ENCODE results near the gene APC2.

Gene APC2, protein sequence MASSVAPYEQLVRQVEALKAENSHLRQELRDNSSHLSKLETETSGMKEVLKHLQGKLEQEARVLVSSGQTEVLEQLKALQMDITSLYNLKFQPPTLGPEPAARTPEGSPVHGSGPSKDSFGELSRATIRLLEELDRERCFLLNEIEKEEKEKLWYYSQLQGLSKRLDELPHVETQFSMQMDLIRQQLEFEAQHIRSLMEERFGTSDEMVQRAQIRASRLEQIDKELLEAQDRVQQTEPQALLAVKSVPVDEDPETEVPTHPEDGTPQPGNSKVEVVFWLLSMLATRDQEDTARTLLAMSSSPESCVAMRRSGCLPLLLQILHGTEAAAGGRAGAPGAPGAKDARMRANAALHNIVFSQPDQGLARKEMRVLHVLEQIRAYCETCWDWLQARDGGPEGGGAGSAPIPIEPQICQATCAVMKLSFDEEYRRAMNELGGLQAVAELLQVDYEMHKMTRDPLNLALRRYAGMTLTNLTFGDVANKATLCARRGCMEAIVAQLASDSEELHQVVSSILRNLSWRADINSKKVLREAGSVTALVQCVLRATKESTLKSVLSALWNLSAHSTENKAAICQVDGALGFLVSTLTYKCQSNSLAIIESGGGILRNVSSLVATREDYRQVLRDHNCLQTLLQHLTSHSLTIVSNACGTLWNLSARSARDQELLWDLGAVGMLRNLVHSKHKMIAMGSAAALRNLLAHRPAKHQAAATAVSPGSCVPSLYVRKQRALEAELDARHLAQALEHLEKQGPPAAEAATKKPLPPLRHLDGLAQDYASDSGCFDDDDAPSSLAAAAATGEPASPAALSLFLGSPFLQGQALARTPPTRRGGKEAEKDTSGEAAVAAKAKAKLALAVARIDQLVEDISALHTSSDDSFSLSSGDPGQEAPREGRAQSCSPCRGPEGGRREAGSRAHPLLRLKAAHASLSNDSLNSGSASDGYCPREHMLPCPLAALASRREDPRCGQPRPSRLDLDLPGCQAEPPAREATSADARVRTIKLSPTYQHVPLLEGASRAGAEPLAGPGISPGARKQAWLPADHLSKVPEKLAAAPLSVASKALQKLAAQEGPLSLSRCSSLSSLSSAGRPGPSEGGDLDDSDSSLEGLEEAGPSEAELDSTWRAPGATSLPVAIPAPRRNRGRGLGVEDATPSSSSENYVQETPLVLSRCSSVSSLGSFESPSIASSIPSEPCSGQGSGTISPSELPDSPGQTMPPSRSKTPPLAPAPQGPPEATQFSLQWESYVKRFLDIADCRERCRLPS (N-terminal part only)

GRCh38 chr19:1449467-1450442 lies at the start of gene APC2:
APC2 (plus strand) TSS chr19:1450121; CDS start chr19:1453002, 2,881 bp downstream.
- peak within 1 kb of the TSS; percentile 51 for H3K27ac Mint-ChIP-seq
- peak within 1 kb of the TSS; percentile 62 for H3K4me3 Mint-ChIP-seq
- no peaks in the 10 kb centered on the region for H3K9me3 Mint-ChIP-seq
- peaks cover 2% of the 10 kb centered on the region for H3K36me3 Mint-ChIP-seq
- peaks cover 12% of the 10 kb centered on the region for H3K4me1 Mint-ChIP-seq
- H3K27me3 Mint-ChIP-seq = peaks cover 34% of the 10 kb centered on the region

DNA sequence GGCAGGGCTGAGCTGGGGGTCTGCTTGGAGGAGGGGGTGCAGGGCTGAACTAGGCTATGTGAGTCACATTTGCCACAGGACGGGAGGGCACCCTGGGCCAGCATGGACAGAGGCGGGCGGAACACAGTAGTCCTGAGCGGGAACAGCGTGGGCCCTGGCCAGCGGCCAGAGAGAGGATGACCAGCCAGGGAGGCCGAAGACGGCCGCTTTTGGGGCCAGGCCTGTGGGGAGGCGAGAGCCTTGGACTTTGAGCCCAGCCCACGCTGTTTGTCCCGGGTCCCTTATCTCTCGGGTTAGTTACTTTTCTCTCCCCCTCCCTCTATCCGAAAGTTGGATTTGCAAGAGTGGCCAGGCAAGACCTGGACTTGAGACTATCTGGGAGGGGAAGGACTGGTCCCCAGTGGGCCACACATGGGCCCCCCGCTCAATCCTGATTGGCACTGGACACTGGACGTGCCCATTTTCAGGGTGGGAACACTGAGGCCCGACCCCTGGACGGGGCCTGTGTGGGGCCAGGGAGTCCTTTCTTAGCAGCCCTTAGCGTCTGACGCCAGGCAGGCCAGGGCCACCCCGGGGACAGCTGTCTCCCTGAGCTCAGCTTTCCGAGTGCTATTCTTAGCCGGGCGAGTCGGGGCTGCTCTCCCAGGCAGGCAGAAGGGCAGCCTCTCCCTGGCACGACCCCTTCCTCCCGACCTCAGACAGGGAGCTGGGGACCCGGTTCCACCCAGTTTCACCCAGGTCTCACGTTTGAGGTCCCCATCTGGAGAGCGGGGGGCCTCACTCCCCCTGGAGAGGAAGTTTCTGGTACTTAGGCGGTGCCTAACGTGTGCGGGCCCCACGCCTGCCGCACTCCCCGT lies 49.4 kb upstream of the APC2 start:
- Mint-ChIP-seq H3K4me3 (peak overlapping the region; percentile 68), H3K27ac (no peak overlapping the region), H3K4me1 (peaks cover 16% of the 10 kb centered on the region), H3K36me3 (no peaks in the 10 kb centered on the region), H3K27me3 (no peaks in the 10 kb centered on the region), H3K9me3 (no peaks in the 10 kb centered on the region)

DNA sequence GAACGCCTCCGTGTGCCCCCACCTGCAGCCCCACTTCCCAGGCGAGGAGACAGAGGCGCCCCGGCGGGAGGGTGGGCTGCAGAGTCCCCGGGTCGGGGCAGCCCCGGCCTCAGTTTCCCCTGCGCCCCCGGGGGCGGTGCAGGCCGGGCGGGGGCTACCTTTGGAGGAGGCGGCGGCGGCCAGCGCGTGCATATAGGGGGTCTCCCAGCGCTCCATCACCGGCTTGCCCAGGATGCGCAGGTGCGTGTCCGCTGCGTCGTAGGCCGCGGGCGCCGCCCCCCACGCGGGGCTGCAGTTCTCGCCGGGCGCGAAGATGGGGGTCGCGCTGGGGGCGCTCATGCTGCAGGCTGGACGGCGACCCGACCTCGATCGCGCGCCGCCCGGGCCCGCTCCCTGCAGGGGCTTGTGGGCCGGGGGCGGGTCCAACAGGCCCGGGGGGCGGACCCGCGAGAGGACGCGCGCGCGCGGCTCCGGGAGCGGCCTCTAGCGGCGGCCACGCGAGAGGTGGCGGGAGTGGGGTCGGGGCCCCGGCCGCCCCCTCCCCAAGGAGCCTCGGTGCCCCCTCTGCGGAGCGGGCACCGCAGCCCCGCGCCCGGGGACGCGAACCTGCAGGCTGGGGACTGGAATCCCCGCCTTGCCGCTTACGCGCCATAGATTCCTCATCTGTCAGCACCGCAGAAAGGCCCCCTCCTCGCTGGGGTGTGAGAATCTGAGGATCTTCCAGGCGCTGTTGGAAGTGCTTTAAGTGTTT lies 48.6 kb upstream of the APC2 start, which contains the start of gene GAMT:
TSS of gene GAMT (minus strand) at position 405 of the 751 bp plus-strand sequence. CDS start at position 339, 66 bp downstream.
- Mint-ChIP-seq H3K27me3 (no peaks in the 10 kb centered on the region), H3K9me3 (no peaks in the 10 kb centered on the region), H3K4me3 (peak within 1 kb of the TSS; percentile 68), H3K27ac (no peak within 1 kb of the TSS), H3K4me1 (peaks cover 12% of the 10 kb centered on the region), H3K36me3 (no peaks in the 10 kb centered on the region)

GRCh38 chr19:1401889-1402217 lies 48.1 kb upstream of the APC2 start:
- Mint-ChIP-seq H3K4me1 (peaks cover 15% of the 10 kb centered on the region), H3K27ac (no peak overlapping the region), H3K9me3 (no peaks in the 10 kb centered on the region), H3K4me3 (peak overlapping the region; percentile 63), H3K27me3 (no peaks in the 10 kb centered on the region), H3K36me3 (no peaks in the 10 kb centered on the region)

- H3K36me3 Mint-ChIP-seq = no peaks in the 10 kb centered on the region
- peak overlapping the region; percentile 73 for H3K4me3 Mint-ChIP-seq
- peak overlapping the region; percentile 19 for H3K27ac Mint-ChIP-seq
- no peaks in the 10 kb centered on the region for H3K9me3 Mint-ChIP-seq
- H3K27me3 Mint-ChIP-seq = no peaks in the 10 kb centered on the region
- peaks cover 15% of the 10 kb centered on the region for H3K4me1 Mint-ChIP-seq
Observed at GRCh38 chr19:1402411-1403070, 47.4 kb upstream of the APC2 start.

DNA sequence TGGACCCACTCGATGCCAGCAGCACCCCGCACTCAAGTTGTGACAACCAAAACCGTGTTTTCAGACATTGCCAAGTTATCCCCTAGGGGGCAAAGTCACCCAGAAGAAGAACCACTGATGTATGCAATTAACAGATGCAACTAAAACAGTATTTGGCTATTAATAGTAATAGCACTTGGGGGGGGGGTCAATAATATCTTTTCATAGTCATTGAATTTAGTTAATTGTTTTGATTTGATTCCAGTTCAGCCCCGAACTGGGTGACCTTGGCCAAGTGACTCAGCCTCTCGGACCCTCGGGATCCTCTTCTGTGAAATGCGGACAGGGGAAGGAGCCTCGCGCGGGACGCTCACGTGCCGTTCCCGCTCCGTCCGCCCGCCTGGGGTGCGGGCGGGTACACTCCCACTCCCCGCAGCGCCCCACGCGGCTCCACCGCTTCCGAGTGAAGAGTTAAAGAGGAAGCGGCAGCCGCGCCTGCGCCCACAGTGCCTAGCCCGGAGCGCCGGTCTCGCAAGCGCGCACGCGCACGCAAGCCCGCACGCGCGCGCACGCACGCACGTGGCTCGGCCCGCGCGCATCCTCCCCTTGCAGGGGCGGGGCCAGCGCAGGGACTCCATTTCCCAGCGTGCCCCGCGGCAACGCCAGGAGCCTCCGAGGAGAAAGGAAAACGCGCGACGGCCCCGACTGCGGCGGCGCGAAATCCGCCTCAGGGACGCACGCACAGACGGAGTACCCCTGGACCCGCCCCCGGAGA lies 43.0 kb upstream of the APC2 start:
- peaks cover 43% of the 10 kb centered on the region for H3K4me1 Mint-ChIP-seq
- peaks cover 6% of the 10 kb centered on the region for H3K36me3 Mint-ChIP-seq
- H3K9me3 Mint-ChIP-seq = no peaks in the 10 kb centered on the region
- H3K27ac Mint-ChIP-seq = peak overlapping the region; percentile 72
- no peaks in the 10 kb centered on the region for H3K27me3 Mint-ChIP-seq
- H3K4me3 Mint-ChIP-seq = peak overlapping the region; percentile 78

GRCh38 chr19:1407528-1408299 lies 42.2 kb upstream of the APC2 start, which contains the start of gene DAZAP1:
DAZAP1 (plus strand) TSS chr19:1407586; CDS start chr19:1407774, 188 bp downstream.
- Mint-ChIP-seq H3K27ac (peak within 1 kb of the TSS; percentile 72), H3K27me3 (no peaks in the 10 kb centered on the region), H3K4me1 (peaks cover 42% of the 10 kb centered on the region)

GRCh38 chr19:1408300-1409203 lies 41.4 kb upstream of the APC2 start:
- Mint-ChIP-seq H3K27me3 (no peaks in the 10 kb centered on the region), H3K9me3 (no peaks in the 10 kb centered on the region), H3K4me3 (peak overlapping the region; percentile 97), H3K4me1 (peaks cover 46% of the 10 kb centered on the region), H3K36me3 (peaks cover 7% of the 10 kb centered on the region), H3K27ac (peak overlapping the region; percentile 95)

More at GRCh38 chr19:1407528-1408299, 42.2 kb upstream of the APC2 start, which contains the start of gene DAZAP1:
- no peaks in the 10 kb centered on the region for H3K9me3 Mint-ChIP-seq
- peaks cover 7% of the 10 kb centered on the region for H3K36me3 Mint-ChIP-seq
- H3K4me3 Mint-ChIP-seq = peak within 1 kb of the TSS; percentile 97

DNA sequence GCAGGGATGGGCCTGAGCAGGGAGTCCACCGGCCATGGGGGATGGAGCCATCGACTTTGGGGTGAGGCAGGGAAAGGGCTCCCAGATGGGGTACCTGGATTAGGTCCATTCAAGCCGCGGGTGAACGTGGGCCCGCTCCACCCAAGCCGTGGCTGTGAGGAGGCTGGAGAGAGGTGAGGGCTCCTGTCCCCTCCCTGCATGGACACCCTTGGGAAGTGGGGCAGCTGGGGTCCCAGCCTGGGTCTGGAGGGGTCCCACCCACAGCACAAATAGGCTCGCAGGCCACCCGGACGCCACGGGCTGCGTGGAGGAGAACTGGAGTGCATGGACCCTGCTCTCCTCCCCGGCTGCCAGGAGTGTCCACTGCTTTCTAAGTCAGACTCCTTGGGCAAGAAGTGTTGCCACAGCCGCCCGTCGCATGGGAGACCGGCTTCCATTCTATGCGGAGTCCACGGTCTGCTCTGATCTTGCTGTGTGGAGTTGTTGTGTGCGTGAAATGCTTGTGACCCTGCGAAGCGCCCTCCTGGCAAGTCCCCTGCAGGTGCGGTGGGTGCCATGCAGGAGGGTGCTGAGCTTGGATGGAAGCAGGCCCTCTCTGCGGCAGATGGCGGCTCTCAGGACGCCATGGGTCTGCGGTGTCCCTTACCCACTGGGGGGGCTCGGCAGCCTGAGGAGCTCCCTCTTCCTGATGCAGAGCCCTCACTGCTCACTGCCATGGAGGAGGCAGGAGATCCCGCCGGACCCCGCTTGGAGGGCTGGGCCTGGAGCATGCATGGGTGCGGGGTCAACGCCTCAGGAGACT lies 40.5 kb upstream of the APC2 start:
- H3K36me3 Mint-ChIP-seq = peaks cover 7% of the 10 kb centered on the region
- H3K9me3 Mint-ChIP-seq = no peaks in the 10 kb centered on the region
- peak overlapping the region; percentile 97 for H3K4me3 Mint-ChIP-seq
- H3K4me1 Mint-ChIP-seq = peaks cover 54% of the 10 kb centered on the region
- H3K27ac Mint-ChIP-seq = peak overlapping the region; percentile 95
- H3K27me3 Mint-ChIP-seq = no peaks in the 10 kb centered on the region

GRCh38 chr19:1410136-1410786 lies 39.7 kb upstream of the APC2 start:
- Mint-ChIP-seq H3K9me3 (no peaks in the 10 kb centered on the region), H3K27me3 (no peaks in the 10 kb centered on the region), H3K4me1 (peaks cover 60% of the 10 kb centered on the region), H3K4me3 (peak overlapping the region; percentile 97), H3K36me3 (peaks cover 7% of the 10 kb centered on the region), H3K27ac (peak overlapping the region; percentile 48)

Data from activated naive CD4-positive, alpha-beta T cell treated with anti-CD3 and anti-CD28 coated beads, Interleukin-2, amount 50 U/mL, for 24 hours (primary cell).